HG02623 (cell line): ENCODE data around the gene KSR2.
"Not testable (repeated sequence)": the region's sequence is repeated elsewhere in the genome, so short reads cannot be mapped to it uniquely, and the experiment has no call there.

ENCODE experiments used
- ATAC-seq: cut with Tn5 transposase; IDR thresholded peaks from one replicate; pipeline ENCODE4 v1.9.1; 2021; ENCODE audit warnings: moderate library complexity; ENCODE audit not compliant: unreplicated experiment

Gene KSR2

DNA sequence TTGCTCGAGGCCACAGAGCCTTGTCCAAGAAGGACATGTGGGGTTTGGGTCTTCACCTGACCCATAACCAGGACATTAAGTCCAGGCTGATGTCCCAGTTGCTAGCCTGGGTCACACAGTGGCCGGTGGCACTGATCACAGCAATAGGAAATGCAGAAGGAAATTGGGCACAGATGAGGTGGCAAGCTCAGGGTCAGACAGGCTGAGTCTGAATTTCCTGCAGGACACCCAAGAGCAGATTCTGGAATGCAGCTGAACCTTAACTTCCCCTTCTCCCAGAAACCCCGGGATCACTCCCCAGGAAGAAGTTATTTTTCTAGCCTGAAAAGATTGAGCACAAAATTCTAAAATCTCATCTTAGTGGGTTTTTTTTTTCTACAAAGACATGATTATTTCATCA, 199.9 kb downstream of the KSR2 start:
- ATAC-seq = no peak

DNA sequence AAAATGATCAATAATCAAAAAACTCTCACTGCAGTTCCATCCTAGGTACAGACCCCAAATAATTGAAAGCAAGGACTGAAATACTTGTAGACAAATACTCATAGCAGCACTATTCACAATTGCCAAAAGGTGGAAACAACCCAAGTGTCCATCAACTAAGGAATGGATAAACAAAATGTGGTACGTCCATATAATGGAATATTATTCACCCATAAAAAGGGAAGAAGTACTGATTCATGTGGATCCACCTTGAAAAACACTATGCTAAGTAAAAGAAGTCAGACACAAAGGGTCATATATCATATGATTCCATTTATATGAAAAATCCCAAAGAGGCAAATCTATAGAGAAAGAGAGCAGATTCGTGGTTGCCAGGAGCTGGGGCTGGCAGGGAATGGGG, 202.8 kb downstream of the KSR2 start:
- ATAC-seq = no peak

DNA sequence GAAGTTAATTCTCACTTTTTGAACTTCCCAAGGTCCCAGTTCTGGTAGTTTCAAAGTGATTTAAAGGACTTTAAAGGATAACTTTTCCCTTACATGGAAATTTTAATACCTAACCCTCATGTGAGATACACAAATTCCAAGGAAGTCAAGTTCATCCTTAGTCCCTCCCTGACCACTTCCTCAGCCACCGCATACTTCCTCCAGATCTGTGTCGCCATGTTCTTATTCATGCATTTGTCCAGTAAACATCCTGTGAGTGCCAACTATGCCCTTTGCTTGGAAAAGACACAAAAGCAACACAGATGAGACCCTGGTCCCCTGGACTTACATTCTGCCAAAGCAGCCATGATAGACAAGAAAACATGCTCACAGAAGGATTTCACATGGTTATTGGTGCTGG, 206.6 kb downstream of the KSR2 start:
- no peak for ATAC-seq

DNA sequence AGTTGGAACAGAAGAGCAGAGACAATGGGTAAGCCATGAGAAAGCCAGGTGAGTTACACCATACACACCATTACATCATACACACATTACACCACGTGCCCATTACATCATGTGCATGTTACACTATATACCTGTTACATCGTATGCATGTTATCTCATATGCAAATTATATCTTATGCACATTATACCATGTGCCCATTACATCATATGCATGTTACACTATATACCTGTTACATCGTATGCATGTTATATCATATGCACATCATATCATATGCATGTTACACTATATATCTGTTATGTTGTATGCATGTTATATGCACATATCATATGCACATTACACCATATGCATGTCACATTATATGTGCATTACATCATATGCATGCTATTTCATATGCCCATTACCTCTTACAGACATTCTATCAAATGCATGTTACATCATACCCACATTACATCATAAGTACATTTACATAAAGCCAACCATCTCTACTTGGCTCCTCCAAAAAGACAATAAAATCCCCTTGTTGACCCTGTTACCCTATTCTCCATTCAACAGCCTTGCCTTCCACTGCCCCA, 207.2 kb downstream of the KSR2 start:
- no peak for ATAC-seq

DNA sequence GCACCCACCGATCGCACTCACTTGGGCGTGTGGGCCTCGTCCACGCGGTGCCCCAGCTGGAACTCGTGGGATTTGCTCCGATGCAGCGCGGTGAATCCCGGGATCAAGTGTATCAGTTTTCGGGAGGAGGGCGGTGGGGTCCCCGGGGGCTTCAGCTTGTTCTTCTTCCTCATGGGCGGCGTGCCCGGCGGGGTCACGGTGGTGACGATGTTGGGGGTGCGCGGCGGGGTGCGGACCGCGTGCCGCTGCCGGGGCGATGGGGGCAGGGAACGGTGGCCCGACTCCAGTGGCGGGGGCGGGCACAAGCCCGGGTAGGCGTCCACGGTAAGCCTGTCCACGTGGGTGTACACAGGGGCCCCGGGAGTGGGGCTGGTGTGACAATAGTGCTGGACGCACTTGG, 207.8 kb downstream of the KSR2 start:
- no peak for ATAC-seq

DNA sequence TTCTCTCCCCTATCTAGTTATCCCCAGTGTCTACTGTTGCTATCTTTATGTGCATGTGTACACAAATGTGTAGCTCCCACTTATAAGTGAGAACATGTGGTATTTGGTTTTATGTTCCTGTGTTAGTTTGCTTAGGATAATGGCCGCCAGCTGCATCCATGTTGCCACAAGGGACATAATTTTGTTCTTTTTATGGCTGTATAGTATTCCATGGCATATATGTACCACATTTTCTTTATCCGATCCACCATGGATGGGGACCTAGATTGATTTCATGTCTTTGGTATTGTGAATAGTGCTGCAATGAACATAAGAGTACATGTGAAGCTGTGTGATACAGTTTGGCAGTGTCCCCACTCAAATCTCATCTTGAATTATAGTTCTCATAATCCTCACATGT, 218.1 kb downstream of the KSR2 start:
- no peak for ATAC-seq

DNA sequence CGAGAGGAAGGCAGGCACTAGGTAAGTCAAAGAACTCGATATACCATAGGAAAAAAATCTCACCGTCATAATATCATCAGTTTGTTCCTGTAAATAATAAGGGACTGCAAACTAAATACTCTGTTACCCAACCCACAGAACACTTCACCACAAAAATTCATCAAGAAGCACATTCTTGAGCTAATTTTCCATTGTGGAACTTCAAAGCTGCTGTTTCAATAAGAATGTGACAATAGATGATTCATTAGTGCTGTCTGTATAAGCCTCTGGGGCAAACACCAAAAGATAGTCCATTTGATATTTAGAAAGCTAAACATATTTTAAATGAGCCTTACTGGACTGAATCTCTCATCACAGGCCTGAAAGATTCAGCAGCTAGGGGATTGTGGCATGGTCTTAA, 219.4 kb downstream of the KSR2 start:
- ATAC-seq = no peak

DNA sequence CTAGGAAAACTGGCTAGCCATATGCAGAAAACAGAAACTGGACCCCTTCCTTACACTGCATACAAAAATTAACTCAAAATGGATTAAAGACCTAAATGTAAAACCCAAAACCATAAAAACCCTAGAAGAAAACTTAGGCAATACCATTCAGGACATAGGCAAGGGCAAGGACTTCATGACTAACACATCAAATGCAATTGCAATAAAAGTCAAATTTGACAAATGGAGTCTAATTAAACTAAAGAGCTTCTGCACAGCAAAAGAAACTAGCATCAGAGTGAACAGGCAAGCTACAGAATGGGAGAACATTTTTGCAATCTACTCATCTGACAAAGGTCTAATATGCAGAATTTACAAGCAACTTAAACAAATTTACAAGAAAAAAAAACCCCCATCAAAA, 222.4 kb downstream of the KSR2 start:
- ATAC-seq = not testable (repeated sequence)

DNA sequence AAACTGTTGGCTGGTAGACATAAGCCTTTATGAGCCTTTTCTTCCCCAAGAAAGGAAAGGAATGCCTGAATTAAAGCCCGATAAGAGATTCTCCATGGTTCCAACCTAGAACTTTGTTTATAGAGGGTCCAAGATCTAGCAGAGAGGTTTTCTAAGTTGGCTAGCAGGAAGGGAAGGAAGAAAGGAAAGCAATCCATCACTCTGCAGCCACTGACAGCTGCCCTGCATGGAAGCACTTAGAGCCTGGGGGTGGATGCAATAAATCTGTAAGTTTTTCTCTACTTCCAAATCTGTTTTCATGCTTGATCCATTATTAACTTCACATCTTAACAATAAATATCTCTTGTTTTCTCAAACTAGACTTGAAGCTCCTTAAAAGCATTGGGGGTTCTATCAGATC, 224.4 kb downstream of the KSR2 start:
- ATAC-seq = no peak

DNA sequence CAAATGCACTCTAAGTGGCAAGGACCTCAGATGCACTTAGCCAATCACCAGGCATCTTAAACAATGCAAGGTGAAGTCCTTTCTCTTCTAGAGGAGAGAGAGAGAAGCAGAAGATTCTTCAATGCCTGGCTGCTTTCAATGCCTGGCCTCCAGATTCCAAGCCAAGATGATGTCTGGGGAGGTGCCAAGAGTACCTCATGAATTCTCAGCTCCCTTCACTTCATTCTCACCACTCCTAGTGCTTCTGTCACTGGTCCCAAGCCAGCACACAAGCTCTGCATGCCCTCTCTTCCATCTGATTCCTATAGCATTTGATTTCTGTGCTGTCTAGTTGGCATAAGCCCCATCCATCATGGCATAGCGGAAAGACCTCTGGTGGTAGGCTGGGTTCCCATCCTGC, 225.0 kb downstream of the KSR2 start:
- ATAC-seq = no peak

DNA sequence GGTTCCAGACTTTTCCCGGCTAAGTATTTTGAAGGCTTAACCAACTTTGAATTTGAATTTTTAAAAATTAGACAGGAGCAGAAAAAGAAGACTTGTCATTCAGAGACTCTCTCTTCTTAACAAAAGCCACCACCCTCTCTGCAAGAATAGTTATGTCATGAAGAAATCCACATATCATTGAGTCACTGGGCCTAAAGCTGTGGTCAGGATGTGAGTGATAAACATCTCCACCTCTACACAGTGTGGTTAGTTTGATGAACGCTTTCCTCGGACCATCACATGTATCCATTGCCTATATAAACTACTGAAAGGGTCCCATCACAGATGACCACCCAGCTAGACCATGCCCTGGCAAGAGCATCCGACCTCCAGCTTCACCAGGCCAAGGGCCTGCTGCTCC, 226.1 kb downstream of the KSR2 start:
- ATAC-seq = no peak

DNA sequence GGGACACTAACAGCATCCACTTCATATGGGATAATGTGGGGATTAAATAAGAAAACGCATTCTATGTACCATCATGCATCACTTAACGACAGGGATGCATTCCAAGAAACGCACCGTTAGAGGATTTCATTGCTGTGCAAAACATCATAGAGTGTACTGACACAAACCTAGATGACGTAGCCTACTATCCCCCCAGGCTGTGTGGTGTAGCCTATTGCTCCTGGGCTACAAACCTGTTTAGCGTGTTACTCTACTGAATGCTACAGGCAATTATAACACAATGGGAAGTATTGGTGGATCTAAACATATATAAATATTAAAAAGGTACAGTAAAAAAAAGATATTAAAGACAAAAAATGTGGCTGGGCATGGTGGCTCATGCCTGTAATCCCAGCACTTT, 230.6 kb downstream of the KSR2 start:
- ATAC-seq = no peak

DNA sequence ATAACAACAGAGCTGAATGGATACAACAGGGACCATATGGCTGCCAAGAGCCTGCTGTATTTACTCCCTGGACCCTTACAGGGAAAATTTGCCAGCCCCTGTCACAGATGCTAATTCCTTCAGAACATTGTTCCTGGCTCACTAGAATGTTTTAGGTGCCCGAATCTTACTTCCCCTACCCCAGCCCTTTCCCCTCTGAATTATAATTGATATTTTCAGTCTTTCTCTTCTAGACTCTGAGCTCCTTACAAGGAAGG, 235.3 kb downstream of the KSR2 start:
- ATAC-seq = no peak

DNA sequence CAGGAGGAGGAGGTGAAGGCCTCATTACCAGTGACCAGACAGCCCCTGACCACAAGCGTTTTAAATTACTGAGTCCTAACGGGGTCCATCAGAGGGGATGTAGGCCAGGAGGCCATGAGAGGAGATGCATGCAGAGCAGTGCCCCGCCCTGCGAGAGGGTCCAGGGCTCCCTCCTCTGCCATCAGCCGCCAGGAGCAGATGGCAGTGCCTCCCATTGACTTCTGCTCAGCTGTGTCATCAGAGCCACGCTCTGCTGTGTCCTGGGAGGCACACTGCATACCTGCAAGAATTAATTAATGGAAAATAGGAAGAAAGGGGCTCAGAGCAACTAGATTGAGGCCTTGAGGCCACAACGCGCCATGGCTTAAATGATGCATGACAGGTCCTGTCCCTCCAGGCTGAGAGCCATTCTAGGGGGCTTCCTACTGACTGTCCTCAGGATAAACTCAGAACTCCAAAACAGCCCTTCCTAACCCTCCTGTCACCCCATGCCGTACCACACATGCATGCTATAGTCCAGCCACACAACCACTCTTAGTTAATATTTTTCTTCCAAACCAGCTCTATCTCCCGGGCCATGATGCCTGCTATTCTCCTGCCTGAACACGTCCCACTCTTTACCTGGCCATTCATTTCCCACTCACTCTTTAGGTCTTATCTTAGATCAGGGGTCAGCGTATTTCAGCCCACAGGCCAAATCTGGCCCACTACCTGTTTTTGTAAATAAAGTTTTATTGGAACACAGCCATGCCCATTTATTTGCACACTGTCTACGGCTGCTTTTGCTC, 235.8 kb downstream of the KSR2 start:
- no peak for ATAC-seq

DNA sequence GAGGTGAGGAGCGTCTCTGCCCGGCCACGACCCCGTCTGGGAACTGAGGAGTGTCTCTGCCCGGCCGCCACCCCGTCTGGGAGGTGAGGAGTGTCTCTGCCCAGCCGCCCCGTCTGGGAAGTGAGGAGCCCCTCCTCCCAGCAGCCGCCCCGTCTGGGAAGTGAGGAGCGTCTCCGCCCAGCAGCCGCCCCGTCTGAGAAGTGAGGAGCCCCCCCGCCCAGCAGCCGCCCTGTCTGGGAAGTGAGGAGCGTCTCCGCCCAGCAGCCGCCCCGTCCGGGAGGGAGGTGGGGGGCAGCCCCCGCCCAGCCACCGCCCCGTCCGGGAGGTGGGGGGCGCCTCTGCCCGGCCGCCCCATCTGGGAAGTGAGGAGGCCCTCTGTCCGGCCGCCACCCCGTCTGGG, 237.7 kb downstream of the KSR2 start:
- ATAC-seq = not testable (repeated sequence)

DNA sequence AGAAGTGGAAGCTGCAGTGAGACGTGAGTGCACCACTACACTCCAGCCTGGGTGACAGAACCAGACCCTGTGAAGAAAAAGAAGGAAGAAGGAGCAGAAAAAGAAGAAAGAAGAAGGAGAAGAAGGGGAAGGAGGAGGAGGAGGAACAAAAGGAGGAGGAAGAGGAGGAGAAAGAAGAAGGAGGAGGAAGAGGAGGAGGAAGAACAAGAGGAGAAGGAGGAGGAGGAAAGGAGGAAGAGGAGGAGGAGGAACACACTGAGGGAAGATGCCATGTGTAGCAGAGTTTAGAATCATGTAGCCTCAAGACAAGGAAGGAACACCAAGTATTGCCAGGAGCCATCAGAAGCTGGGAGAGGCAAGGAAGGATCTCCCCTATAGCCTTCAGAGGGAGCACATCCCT, 241.5 kb downstream of the KSR2 start:
- no peak for ATAC-seq

DNA sequence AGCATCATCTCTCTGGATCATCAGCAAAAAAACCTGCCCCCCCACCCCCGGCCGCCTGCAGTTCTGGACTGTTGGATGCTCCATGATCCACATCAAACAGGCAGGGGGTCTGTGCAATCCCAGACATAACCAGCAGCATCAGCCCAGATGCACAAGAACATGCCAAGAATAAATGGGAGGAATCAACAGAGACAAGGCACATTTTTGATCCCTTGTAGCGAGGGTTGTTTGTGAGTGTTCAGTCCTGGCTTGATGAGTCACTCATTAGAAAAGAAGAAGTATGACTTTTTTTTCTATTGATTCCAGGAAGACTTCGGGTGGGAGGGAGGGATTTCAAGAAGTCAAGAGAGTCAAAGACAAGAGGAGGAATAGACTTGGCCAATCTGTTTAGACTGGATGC, 244.2 kb downstream of the KSR2 start:
- ATAC-seq = no peak

DNA sequence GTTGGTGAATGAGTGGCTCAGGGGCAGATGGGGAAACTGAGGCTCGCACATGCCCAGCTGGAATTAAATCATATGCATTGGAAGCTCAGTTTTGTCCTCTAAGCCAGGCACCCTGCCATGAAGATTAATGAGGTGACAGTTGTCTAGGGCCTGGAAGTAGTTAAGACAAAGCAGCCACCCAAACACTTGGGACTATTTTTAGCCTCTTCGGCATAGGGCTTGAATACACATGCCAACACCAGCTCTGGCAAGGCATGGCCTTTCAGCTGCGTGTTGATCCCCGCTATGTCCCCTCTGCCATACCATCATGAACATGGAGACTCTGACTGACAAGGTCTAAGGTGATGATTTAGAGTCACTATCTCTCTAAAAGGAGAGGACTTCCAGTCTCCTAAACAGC, 250.2 kb downstream of the KSR2 start:
- no peak for ATAC-seq

DNA sequence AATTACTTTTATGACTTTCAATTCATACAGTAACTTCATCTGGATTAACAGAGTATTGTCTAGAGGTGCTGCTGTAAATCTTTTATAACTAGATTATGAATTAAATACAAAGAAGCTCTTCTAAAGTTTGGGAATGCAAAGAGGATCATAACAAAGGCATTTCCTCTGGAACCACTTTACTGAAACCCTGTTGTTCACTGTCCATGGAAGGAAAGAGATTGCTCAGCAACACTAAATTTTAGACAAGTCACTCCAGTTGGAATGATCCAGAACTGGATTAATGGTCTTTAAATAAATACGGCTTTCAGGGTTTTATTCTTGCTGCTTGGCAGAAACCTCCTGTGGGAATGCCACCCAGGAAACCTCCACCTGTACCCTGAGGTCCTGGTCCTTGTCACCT, 250.6 kb downstream of the KSR2 start:
- ATAC-seq = no peak

DNA sequence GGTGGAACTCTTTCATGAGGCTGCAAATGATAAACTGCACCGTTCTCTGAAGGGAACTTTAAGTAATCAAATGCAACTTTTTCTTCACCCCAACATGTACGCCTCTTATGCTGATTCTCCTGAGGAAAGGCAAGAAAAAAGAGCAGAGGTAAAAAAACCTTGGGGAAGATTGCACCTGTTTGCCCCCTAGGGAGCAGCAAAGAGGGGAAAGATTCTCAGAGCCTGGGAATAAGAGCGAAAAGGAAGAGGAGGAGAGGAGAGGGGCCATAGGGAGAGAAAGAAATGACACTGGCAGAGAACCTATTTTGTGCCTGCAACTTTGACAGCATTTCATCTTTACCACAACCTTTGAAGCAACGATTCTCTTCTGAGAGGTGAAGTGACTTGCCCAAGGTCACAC, 254.6 kb downstream of the KSR2 start:
- no peak for ATAC-seq

DNA sequence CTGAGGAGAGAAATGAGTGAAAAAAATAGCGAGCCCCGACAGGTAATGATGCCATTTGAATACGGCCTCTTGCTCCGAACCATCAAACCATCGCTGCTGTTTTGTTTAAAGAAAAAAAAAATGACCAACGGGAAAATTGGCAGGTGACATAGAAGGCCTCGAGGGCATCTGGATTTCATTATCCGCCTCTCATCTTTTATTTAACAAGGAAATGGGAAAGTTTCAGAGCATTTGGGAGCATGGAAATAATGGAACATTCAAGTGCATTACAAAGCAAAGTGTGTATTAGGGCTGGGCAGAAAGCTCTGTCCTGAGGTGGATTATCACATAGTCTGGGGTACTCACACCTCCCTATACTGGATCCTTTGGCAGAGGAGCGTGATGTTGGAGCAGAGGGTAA, 258.7 kb downstream of the KSR2 start:
- ATAC-seq = no peak

DNA sequence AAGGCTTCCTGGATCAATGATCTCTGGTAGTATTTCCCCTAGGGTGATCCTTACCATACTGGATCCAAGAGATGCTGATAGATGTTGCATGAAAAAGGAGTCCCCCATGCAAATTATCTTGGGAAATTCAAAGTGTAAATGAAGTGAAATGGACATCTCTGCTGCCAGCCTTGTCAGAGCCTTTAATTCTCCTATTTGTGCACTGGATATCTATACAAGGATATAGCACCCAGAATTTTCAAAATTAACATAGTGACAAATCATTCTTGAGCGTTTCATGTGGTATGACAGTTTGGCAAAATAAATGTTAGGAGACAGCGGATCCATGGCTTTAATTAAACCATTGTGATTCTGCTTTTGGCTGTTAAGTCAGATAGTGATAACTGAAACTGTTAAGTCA, 260.9 kb downstream of the KSR2 start:
- ATAC-seq = no peak

DNA sequence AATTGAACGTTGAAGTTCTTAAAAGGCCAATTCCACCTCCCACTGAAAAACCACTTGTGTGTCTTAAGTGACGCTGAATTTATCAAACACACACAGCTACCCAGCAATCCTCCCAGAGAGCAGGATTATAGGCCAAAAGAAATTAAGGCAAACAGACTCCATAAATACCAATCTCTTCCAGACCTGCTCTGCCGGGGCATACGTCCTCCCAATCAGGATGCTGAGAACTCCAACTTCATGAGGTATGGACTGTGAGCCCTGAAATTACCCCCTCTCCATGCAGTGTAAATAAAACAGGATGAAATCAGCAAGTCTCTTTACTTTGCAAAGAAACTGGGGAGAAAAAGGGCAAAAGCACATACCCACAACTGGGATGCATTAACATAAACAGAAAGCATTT, 265.2 kb downstream of the KSR2 start:
- ATAC-seq = no peak
